GM12891 (cell line): ENCODE results near the gene SLC1A3.

Experiments
- PAX5 ChIP-seq: IDR thresholded peaks from 2 replicates; pipeline ENCODE4 v1.6.1; 2011; ENCODE audit warnings: low read length, moderate library complexity, mild to moderate bottlenecking; ENCODE audit not compliant: insufficient read depth, severe bottlenecking
- POLR2A ChIP-seq: IDR thresholded peaks from 2 replicates; pipeline ENCODE4 v1.6.1; 2011; ENCODE audit warnings: low read depth, low read length, control low read depth
- POLR2AphosphoS5 ChIP-seq: IDR thresholded peaks from 2 replicates; pipeline ENCODE4 v1.6.1; 2011; ENCODE audit warnings: low read depth, low read length, control low read depth
- POU2F2 ChIP-seq: IDR thresholded peaks from 2 replicates; pipeline ENCODE4 v1.6.1; 2011; ENCODE audit warnings: low read depth, mild to moderate bottlenecking, control low read depth, low read length, moderate library complexity
- TAF1 ChIP-seq: IDR thresholded peaks from 2 replicates; pipeline ENCODE4 v1.6.1; 2011; ENCODE audit warnings: low read depth, low read length, control low read depth

GRCh38 chr5:36659411-36659810 is 53.0 kb downstream of the SLC1A3 start:
- TF ChIP-seq POLR2AphosphoS5 (no peak), TAF1 (no peak), PAX5 (no peak), POLR2A (no peak), POU2F2 (no peak)
